Measurements from ENCODE around the gene ENOPH1.
"Not testable (repeated sequence)": the region's sequence is repeated elsewhere in the genome, so short reads cannot be mapped to it uniquely, and the experiment has no call there.

The ENOPH1 gene

GRCh38 chr4:82473621-82474164 is 43.3 kb downstream of the ENOPH1 start:
- no peak for DNase-seq (ENCODE audit: low read depth)

GRCh38 chr4:82475931-82476330 is 45.5 kb downstream of the ENOPH1 start:
- not testable (repeated sequence) for DNase-seq (ENCODE audit: low read depth)

GRCh38 chr4:82477469-82477868 is 47.1 kb downstream of the ENOPH1 start:
- DNase-seq (ENCODE audit: low read depth): not testable (repeated sequence)

- DNase-seq (ENCODE audit: low read depth): no peak
Measured at GRCh38 chr4:82479562-82479961, 49.2 kb downstream of the ENOPH1 start.

- DNase-seq (ENCODE audit: low read depth): no peak
Measured at GRCh38 chr4:82480771-82481505, 50.5 kb downstream of the ENOPH1 start.

- DNase-seq (ENCODE audit: low read depth): no peak
Measured at GRCh38 chr4:82481506-82481840, 51.1 kb downstream of the ENOPH1 start.

- DNase-seq (ENCODE audit: low read depth): no peak
Measured at GRCh38 chr4:82482387-82482786, 52.0 kb downstream of the ENOPH1 start.

- no peak for DNase-seq (ENCODE audit: low read depth)
Measured at GRCh38 chr4:82484996-82485783, 54.8 kb downstream of the ENOPH1 start.

- no peak for DNase-seq (ENCODE audit: low read depth)
Measured at GRCh38 chr4:82489076-82489475, 58.7 kb downstream of the ENOPH1 start.

- no peak for DNase-seq (ENCODE audit: low read depth)
Measured at GRCh38 chr4:82489987-82490386, 59.6 kb downstream of the ENOPH1 start.

GRCh38 chr4:82491251-82491960 is 61.0 kb downstream of the ENOPH1 start:
- DNase-seq (ENCODE audit: low read depth): no peak

GRCh38 chr4:82493721-82494425 is 63.5 kb downstream of the ENOPH1 start:
- DNase-seq (ENCODE audit: low read depth): no peak

GRCh38 chr4:82495666-82496065 is 65.3 kb downstream of the ENOPH1 start:
- no peak for DNase-seq (ENCODE audit: low read depth)

- DNase-seq (ENCODE audit: low read depth): no peak
Measured at GRCh38 chr4:82496349-82496748, 66.0 kb downstream of the ENOPH1 start.

GRCh38 chr4:82499738-82500434 is 69.5 kb downstream of the ENOPH1 start:
- no peak for DNase-seq (ENCODE audit: low read depth)

- DNase-seq (ENCODE audit: low read depth): no peak
Measured at GRCh38 chr4:82500435-82501153, 70.2 kb downstream of the ENOPH1 start.

GRCh38 chr4:82501154-82501442 is 70.7 kb downstream of the ENOPH1 start:
- no peak for DNase-seq (ENCODE audit: low read depth)

GRCh38 chr4:82508011-82508410 is 77.6 kb downstream of the ENOPH1 start:
- no peak for DNase-seq (ENCODE audit: low read depth)

- DNase-seq (ENCODE audit: low read depth): no peak
Measured at GRCh38 chr4:82508806-82509428, 78.5 kb downstream of the ENOPH1 start.

- no peak for DNase-seq (ENCODE audit: low read depth)
Measured at GRCh38 chr4:82510216-82510615, 79.8 kb downstream of the ENOPH1 start.
